Smooth muscle cell of the brain vasculature (primary cell): ENCODE data around the gene TBCC.

ENCODE experiments used
- DNase-seq: peaks from one replicate; pipeline ENCODE4 v3.0.0-alpha.2; 2012; ENCODE audit warnings: low read depth, low spot score

The TBCC gene

DNA sequence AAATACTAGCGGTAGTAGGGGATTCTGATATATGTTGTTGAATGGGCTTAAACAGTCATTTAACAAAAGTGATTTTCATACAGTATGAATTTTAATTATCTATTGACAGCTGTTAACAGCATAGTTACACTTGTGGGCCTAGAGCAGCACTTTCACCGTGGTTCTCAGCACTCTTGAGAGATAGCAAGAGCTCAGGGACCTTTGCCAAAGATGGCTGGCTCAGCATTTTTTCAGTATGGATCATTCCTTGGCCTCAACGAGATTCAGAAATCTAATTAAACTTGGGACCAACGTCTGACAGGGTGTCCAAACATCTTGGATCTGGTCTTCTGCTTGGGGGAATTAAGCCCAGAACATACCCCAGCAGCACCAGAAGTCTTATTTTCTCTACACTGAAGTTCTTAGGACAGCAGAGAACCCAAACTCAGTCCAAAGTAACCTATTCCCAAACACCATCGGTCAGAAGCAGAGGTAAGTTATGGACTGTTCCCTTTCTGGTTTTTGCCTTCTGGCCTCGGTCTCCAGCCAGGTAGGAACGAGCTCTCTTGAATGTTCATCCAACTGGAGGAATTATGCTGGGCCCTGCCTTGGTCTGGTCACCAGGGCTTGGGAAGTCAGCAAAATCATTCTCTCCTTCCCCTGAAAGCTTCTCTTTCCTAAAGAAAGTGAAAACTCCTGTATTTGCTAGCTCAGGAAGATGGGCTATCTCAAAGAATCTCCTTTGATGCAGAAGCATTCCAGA lies 49.2 kb downstream of the TBCC start:
- no peak for DNase-seq

DNA sequence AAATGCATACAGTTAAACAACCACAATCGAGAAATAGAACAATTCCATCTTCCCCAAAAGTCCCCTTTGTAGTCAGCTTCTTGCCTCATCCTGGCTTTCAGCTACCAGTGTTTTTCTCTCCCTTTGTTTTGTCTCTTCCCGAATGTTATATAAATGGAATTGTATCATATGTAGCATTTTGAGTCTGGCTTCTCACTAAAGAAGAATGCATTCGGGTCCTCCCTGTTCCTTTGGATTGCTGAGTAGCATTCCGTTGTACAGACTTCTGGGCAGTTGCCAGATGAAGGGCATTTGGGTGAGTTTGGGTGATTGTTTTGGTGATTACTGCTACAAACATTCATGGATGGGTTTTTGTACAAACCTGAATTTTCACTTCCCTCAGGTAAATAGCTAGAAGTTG lies 51.3 kb downstream of the TBCC start:
- no peak for DNase-seq
